Activated CD8-positive, alpha-beta memory T cell treated with anti-CD3 and anti-CD28 coated beads for 4 hours (primary cell): ENCODE data around the gene EFEMP2.
"Not testable (repeated sequence)": the region's sequence is repeated elsewhere in the genome, so short reads cannot be mapped to it uniquely, and the experiment has no call there.

ENCODE experiments used
- DNase-seq, 2 donors: peaks; one replicate each; pipeline ENCODE4 v3.0.0-alpha.2; 2020; ENCODE audit warnings: low read depth in 2 of 2

EFEMP2 gene

DNA sequence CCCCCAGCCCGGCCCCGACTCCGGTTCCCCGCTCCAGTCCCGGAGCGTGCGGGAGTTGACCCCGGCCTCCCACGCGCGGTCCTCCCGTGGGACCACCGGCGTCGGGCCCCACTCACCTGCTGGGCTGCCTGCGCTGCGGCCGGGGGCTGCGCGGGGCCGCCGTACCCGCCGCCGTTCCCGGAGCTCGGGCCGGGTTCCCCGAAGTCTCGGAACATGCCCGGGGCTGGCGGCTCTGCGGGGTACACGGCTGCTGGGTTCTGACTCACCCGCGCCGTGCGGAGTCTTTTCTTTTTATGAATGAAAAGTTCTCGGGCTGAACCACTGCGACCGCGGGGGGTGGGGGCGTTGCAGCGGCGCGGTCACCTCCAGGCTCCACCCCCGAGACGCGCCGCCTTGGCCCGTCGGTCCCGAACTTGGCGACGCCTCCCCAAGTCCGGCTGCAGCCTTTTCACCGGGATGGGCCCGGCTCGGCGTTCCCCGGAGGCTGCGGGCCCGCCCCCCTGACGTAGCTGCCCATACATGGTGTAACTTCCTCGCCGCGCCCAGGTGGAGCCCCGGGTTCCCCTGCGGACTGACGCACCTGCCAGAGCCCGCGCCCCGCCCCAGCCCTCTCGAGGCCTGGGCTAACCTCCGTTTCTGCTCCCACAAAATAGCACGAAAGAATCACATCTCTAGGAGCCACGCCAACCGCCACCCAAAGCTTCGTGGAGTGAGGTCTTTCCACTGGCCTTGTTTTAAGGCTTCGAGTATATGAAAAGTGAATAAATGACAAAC is 27.7 kb upstream of the EFEMP2 start, which contains the start of gene FOSL1:
TSS of gene FOSL1 (minus strand) at position 264 of the 774 bp plus-strand sequence. CDS start at position 215, 49 bp downstream.
- DNase-seq = peak; percentile 84 to 90

- DNase-seq = peak; percentile 56 to 63
Observed at GRCh38 chr11:65899356-65900124, 26.9 kb upstream of the EFEMP2 start.

- DNase-seq = no peak
Observed at GRCh38 chr11:65898656-65899355, 26.2 kb upstream of the EFEMP2 start.

DNA sequence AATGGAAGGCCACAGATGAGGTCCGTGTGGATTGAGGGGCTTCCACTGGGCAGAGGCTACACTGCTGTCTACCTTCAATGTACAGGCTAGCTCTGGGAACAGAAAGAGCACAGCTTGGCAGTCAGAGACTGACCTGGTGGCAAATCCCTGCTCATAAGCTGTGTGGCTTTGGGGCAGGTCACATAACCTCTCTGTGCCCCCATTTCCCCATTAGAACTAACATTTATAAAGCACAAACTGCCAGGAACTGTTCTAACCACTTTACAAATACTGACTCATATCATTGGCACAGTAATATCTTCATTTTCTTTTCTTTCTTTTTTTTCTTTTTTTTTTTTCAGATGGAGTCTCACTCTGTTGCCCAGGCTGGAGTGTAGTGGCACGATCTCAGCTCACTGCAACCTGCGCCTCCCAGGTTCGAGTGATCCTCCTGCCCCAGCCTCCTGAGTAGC is 24.4 kb upstream of the EFEMP2 start:
- no peak for DNase-seq

DNA sequence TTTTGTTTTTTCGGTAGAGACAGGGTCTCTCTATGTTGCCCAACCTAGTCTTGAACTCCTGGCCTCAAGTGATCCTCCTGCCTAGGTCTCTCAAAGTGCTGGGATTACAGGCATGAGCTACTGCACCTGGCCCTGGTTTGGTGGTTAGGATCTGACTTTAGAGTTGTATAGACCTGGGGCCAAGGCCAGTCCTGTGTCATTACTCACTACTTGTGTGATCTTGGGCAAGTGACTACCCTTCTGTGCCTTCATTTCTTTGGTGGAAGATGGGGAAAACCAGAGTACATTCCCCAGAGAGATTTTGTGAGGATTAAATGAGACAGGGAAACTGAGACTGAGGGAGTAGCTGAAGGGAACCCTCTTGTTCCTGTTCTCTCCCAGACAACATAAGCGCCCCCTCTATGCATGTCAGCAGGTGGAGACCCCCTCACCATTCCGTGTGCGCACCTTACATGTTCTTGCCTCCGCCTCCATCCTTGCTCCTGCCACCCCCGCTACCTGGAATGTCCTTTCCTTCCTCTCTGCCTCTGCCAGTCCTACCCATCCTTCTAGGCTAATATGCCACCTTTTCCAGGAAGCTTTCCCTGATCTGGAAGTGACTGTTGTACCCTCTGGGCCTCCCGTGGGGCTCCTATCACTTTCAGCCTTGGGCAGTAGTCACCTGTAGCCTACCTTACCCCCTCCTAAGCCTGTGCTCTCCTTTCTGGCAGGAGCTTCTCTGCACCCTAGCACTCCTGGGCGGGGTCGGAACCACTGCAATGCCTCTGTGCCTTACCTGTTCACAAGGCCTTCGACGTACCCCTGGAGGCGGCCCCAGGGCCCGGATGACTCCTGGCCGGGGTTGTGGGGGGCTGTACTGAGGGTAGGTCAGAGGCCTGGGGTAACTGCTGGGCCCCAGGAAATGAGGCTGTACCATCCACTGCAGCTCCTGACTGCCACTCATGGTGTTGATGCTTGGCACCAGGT is 23.7 kb upstream of the EFEMP2 start:
- no peak for DNase-seq

- no peak for DNase-seq
Observed at GRCh38 chr11:65895482-65895981, 22.9 kb upstream of the EFEMP2 start.

- DNase-seq = no peak
Observed at GRCh38 chr11:65894034-65894591, 21.5 kb upstream of the EFEMP2 start.

DNA sequence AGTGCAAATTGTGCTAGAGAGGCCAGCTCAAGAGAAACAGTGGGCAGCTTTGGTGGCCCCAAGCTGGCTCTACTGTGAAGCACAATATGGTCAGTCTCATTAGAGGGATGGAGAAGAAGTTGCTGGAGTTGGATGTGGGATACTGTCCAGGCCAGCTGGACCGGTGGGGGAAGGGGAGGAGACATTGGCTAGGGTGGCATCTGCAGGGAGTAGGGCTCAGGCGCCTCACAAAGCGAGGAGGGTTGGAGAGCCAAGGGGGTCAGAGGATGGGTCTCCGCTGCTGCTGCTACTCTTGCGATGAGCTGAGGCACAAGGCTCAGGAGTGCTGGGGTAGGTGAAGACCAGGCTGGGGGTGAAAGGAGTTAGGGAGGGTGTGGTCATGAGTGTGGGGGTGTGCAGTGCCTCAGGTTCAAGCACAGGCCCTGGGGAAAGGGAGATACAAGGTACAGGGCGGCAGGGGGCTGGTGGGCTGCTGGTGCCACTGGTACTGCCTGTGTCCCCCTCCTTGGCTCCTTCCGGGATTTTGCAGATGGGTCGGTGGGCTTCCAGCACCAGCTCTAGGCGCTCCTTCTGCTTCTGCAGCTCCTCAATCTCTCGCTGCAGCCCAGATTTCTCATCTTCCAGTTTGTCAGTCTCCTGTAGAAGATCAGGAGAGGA is 20.2 kb upstream of the EFEMP2 start:
- DNase-seq = no peak

DNA sequence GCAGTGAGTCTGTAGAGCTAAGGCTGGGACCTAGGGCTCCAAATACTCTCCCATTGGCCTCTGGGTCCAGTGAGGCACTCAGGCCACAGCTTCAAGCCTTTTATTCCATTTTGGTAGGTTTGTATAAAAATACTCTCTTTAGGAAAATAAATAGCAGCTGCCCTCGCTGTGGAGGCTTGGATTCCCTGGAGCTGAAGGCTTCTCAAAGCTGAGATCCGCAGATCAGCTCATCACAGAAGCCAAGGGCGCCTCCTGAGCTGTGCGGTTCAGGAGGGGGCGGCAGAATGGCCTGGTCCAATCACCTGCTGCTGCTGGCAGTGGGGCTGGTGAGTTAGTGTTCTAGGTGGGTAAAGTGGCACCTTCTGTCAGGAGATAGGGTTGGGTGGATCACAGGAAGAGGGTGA is 19.5 kb upstream of the EFEMP2 start:
- DNase-seq = not testable (repeated sequence)

- no peak for DNase-seq
Observed at GRCh38 chr11:65891219-65892136, 18.9 kb upstream of the EFEMP2 start.

- peak; percentile 97 for DNase-seq
Observed at GRCh38 chr11:65890324-65891218, 18.0 kb upstream of the EFEMP2 start, which contains the start of gene CCDC85B. Gene CCDC85B (plus strand): TSS chr11:65890673. CDS start chr11:65890784, 111 bp downstream.

GRCh38 chr11:65888163-65888814 is 15.7 kb upstream of the EFEMP2 start, which contains the start of gene FIBP:
Gene FIBP (minus strand): TSS chr11:65888471. CDS start chr11:65888418, 53 bp downstream.
- DNase-seq = peak; percentile 91 to 93

DNA sequence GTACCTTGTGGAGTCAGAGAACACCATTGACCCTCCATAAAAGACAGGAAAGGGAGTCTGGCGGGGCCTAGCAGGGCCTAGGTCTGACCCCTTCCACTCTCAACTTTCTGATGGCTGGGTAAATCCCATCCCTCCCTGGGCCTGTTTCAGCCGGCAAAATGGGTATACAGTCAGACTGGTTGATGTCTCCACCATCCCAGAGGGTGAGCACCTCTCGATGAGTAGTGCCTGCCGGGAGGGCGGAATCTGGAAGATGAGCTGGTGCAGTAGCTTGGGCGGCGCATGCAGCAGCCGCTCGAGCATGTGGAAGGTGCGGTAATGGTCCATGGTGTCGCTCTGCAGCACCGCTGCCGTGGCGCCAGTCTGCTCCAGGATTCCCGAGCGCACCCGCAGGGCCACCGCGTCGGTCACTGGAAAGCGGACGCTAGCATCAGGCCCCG is 15.1 kb upstream of the EFEMP2 start:
- DNase-seq = no peak

GRCh38 chr11:65886826-65887722 is 14.5 kb upstream of the EFEMP2 start:
- no peak for DNase-seq

GRCh38 chr11:65885808-65886536 is 13.4 kb upstream of the EFEMP2 start:
- DNase-seq = no peak
